GM23338 (cell line): Measurements from ENCODE around the gene INHBB. TPM values are rescaled to one million over a fixed set of nuclear protein-coding genes. Genes with fewer than 3 reads are reported as not detected.

Experiments
- ATAC-seq: fragments of 200-7000 bp; cut with Tn5 transposase; 3 replicates; pipeline ENCODE4 v1.9.1; 2020
- DNase-seq: peaks from one replicate; pipeline ENCODE4 v3.0.0-alpha.2; 2015; ENCODE audit warnings: low spot score
- H2AFZ ChIP-seq: fragments of 200-600 bp; sonication (generic); 2 replicates; pipeline ENCODE4 v1.8.0; 2016; ENCODE audit warnings: antibody characterized with exemption, mild to moderate bottlenecking, moderate library complexity
- H3F3A ChIP-seq: fragments of 200-600 bp; sonication (generic); replicated peaks from 2 replicates; pipeline ENCODE4 v1.8.0; 2017; ENCODE audit warnings: antibody characterized with exemption, mixed run types, low read depth
- H3K27ac ChIP-seq: fragments of 200-600 bp; sonication (generic); 2 replicates; pipeline ENCODE4 v1.6.1; 2016; ENCODE audit warnings: low read depth
- H3K27me3 ChIP-seq: fragments of 200-600 bp; sonication (generic); 2 replicates; pipeline ENCODE4 v1.8.0; 2016; ENCODE audit warnings: mild to moderate bottlenecking, mixed run types, moderate library complexity; ENCODE audit not compliant: insufficient read depth
- H3K36me3 ChIP-seq: fragments of 200-600 bp; sonication (generic); 2 replicates; pipeline ENCODE4 v1.8.0; 2016; ENCODE audit warnings: mild to moderate bottlenecking; ENCODE audit not compliant: insufficient read depth
- H3K4me1 ChIP-seq: fragments of 200-600 bp; sonication (generic); 2 replicates; pipeline ENCODE4 v1.8.0; 2016; ENCODE audit warnings: mild to moderate bottlenecking, moderate library complexity; ENCODE audit not compliant: insufficient read depth
- H3K4me2 ChIP-seq: fragments of 200-600 bp; sonication (generic); 2 replicates; pipeline ENCODE4 v1.7.1; 2017; ENCODE audit warnings: mixed run types
- H3K4me3 ChIP-seq: fragments of 200-600 bp; sonication (generic); 2 replicates; pipeline ENCODE4 v1.6.1; 2016; ENCODE audit warnings: mixed run types
- H3K79me2 ChIP-seq: fragments of 200-600 bp; sonication (generic); replicated peaks from 2 replicates; pipeline ENCODE4 v1.8.0; 2017; ENCODE audit warnings: mild to moderate bottlenecking; ENCODE audit not compliant: insufficient read depth
- H3K9me2 ChIP-seq: fragments of 200-600 bp; sonication (generic); 2 replicates; pipeline ENCODE4 v1.8.0; 2017; ENCODE audit not compliant: insufficient read depth
- H4K20me1 ChIP-seq: fragments of 200-600 bp; sonication (generic); replicated peaks from 2 replicates; pipeline ENCODE4 v1.8.0; 2017; ENCODE audit warnings: mild to moderate bottlenecking; ENCODE audit not compliant: insufficient read depth
- H3K27ac Mint-ChIP-seq: 2 replicates; pipeline ENCODE4 v1.8.0; 2020; ENCODE audit warnings: inconsistent platforms, mild to moderate bottlenecking, moderate library complexity, mixed read lengths
- H3K27me3 Mint-ChIP-seq: 3 replicates; pipeline ENCODE4 v1.8.0; 2022; ENCODE audit warnings: low read depth, mild to moderate bottlenecking, moderate library complexity, mixed read lengths, inconsistent platforms; ENCODE audit not compliant: insufficient read depth, poor library complexity
- H3K36me3 Mint-ChIP-seq: 3 replicates; pipeline ENCODE4 v1.8.0; 2021; ENCODE audit warnings: low read depth, mild to moderate bottlenecking, inconsistent platforms, moderate library complexity, mixed read lengths
- H3K4me1 Mint-ChIP-seq: 3 replicates; pipeline ENCODE4 v1.8.0; 2020; ENCODE audit warnings: mild to moderate bottlenecking, inconsistent platforms, mixed read lengths
- H3K4me3 Mint-ChIP-seq: 3 replicates; pipeline ENCODE4 v1.8.0; 2021; ENCODE audit warnings: moderate library complexity, mild to moderate bottlenecking, inconsistent platforms, mixed read lengths
- H3K9me3 Mint-ChIP-seq: 3 replicates; pipeline ENCODE4 v1.8.0; 2020; ENCODE audit warnings: moderate library complexity, mild to moderate bottlenecking, inconsistent platforms, mixed read lengths
- EZH2 ChIP-seq: fragments of 200-600 bp; sonication (generic); IDR thresholded peaks from one replicate; pipeline ENCODE4 v1.8.0; 2017; ENCODE audit warnings: antibody characterized with exemption, mild to moderate bottlenecking, low read depth; ENCODE audit not compliant: unreplicated experiment
- EZH2phosphoT487 ChIP-seq: fragments of 200-600 bp; sonication (generic); IDR thresholded peaks from one replicate; pipeline ENCODE4 v1.8.1; 2018; ENCODE audit warnings: antibody characterized with exemption; ENCODE audit not compliant: unreplicated experiment
- STAT1 ChIP-seq: IDR thresholded peaks from one replicate; pipeline ENCODE4 v1.6.1; 2016; ENCODE audit warnings: antibody characterized with exemption; ENCODE audit not compliant: unreplicated experiment
- polyA plus RNA-seq: library from polyadenylated mRNA; unstranded; fragments of >200 nt; fragmentation: Nextera tagmentation; extraction: Ambion mirVana; gene quantifications from 2 replicates; pipeline ENCODE4 v1.2.1, GENCODE V29; 2016
- total RNA-seq: library from RNA; depleted of rRNA; stranded (reverse); fragments of >200 nt; shearing (Covaris generic); gene quantifications from 2 replicates; pipeline ENCODE4 v1.2.3, GENCODE V29; 2014
- TF ChIP-seq, protein P1 (sequence below): fragments of 250-450 bp; sonication (Bioruptor Pico); IDR thresholded peaks from 2 replicates; pipeline ENCODE4 v1.5.0; 2020; ENCODE audit warnings: mild to moderate bottlenecking, moderate library complexity
- TF ChIP-seq, protein P2 (sequence below), 2 experiments: fragments of 200-600 bp in 1 of 2; sonication (generic) in 1 of 2; conservative IDR thresholded peaks; 2 replicates each; pipeline versions ENCODE4 v1.5.1 to v1.6.1; 2016 to 2017; ENCODE audit warnings: antibody characterized with exemption in 2 of 2, low read depth in 2 of 2, mild to moderate bottlenecking in 2 of 2, moderate library complexity in 1 of 2

Gene INHBB
- total and polyA plus RNA-seq, 2 experiments from 2014 or later = 0.21 TPM; not detected in 1

DNA sequence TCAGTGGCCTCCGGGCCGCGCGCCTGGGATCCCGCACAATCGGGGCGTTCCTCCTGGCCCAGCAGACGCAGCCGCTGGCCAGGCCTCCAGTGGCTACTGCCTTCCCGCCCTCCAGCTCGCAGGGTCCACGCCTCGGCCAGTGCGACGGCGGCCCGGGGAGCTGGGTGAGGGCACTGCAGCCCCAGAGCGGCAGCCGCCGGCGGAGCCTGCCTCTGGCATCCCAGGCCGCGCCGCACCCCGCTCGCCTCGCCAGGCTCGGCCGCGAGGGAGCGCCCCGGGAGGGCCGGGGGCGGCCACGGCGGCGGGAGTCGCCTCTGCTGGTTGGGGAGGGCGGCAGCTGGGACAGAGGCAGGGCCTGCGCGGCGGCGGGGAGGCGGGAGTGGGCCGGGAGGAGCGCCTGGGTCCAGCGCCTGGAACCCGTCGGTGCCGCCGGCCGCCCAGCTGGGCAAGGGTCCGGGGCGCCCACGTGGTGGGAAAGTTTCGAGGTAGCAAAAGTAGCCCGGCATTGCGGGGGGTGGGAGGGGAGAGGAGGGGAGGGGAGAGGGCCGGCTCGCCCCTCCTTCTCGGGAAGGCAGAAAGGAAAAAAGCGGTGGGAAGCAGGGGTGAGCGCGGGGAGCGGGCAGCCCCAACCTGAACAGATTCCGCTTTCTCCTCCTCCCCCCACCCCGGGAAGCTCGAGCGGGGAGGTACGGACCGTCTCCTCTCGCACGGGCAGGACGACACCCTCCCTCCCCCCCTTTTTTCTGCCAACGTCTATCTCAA lies 1.5 kb upstream of the INHBB start:
- H3K9me3 Mint-ChIP-seq = no peaks in the 10 kb centered on the region; the same call in 2 of the 3 replicates
- Histone ChIP-seq H3K27me3 (peaks cover 83% of the 10 kb centered on the region), H3K79me2 (no peaks in the 10 kb centered on the region), H3K4me1 (peaks cover 25% of the 10 kb centered on the region), H3K27ac (no peak overlapping the region), H3K9me2 (no peaks in the 10 kb centered on the region), H3K4me3 (peak overlapping the region; percentile 52), H3F3A (peaks cover 8% of the 10 kb centered on the region; the same call in 1 of the 2 replicates), H4K20me1 (0 out of 2 replicates have a peak, but pooled peaks cover 8% of the 10 kb centered on the region), H3K4me2 (peak overlapping the region; percentile 76), H3K36me3 (no peaks in the 10 kb centered on the region), H2AFZ (peak overlapping the region; percentile 86)
- H3K27me3 Mint-ChIP-seq = peaks cover 68% of the 10 kb centered on the region
- peak; percentile 1; the same call in 1 of the 3 replicates for ATAC-seq
- peaks cover 28% of the 10 kb centered on the region for H3K4me1 Mint-ChIP-seq
- no peaks in the 10 kb centered on the region for H3K36me3 Mint-ChIP-seq
- peak; percentile 7 for TF ChIP-seq EZH2
- TF ChIP-seq, protein P1, sequence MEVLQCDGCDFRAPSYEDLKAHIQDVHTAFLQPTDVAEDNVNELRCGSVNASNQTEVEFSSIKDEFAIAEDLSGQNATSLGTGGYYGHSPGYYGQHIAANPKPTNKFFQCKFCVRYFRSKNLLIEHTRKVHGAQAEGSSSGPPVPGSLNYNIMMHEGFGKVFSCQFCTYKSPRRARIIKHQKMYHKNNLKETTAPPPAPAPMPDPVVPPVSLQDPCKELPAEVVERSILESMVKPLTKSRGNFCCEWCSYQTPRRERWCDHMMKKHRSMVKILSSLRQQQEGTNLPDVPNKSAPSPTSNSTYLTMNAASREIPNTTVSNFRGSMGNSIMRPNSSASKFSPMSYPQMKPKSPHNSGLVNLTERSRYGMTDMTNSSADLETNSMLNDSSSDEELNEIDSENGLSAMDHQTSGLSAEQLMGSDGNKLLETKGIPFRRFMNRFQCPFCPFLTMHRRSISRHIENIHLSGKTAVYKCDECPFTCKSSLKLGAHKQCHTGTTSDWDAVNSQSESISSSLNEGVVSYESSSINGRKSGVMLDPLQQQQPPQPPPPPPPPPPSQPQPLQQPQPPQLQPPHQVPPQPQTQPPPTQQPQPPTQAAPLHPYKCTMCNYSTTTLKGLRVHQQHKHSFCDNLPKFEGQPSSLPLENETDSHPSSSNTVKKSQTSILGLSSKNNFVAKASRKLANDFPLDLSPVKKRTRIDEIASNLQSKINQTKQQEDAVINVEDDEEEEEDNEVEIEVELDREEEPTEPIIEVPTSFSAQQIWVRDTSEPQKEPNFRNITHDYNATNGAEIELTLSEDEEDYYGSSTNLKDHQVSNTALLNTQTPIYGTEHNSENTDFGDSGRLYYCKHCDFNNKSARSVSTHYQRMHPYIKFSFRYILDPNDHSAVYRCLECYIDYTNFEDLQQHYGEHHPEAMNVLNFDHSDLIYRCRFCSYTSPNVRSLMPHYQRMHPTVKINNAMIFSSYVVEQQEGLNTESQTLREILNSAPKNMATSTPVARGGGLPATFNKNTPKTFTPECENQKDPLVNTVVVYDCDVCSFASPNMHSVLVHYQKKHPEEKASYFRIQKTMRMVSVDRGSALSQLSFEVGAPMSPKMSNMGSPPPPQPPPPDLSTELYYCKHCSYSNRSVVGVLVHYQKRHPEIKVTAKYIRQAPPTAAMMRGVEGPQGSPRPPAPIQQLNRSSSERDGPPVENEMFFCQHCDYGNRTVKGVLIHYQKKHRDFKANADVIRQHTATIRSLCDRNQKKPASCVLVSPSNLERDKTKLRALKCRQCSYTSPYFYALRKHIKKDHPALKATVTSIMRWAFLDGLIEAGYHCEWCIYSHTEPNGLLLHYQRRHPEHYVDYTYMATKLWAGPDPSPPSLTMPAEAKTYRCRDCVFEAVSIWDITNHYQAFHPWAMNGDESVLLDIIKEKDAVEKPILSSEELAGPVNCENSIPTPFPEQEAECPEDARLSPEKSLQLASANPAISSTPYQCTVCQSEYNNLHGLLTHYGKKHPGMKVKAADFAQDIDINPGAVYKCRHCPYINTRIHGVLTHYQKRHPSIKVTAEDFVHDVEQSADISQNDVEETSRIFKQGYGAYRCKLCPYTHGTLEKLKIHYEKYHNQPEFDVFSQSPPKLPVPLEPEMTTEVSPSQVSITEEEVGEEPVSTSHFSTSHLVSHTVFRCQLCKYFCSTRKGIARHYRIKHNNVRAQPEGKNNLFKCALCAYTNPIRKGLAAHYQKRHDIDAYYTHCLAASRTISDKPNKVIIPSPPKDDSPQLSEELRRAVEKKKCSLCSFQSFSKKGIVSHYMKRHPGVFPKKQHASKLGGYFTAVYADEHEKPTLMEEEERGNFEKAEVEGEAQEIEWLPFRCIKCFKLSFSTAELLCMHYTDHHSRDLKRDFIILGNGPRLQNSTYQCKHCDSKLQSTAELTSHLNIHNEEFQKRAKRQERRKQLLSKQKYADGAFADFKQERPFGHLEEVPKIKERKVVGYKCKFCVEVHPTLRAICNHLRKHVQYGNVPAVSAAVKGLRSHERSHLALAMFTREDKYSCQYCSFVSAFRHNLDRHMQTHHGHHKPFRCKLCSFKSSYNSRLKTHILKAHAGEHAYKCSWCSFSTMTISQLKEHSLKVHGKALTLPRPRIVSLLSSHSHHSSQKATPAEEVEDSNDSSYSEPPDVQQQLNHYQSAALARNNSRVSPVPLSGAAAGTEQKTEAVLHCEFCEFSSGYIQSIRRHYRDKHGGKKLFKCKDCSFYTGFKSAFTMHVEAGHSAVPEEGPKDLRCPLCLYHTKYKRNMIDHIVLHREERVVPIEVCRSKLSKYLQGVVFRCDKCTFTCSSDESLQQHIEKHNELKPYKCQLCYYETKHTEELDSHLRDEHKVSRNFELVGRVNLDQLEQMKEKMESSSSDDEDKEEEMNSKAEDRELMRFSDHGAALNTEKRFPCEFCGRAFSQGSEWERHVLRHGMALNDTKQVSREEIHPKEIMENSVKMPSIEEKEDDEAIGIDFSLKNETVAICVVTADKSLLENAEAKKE (CRISPR knock-in tag) = no peak
- peak; percentile 40 for DNase-seq
- H3K27ac Mint-ChIP-seq = no peak overlapping the region
- H3K4me3 Mint-ChIP-seq = no peak overlapping the region

DNA sequence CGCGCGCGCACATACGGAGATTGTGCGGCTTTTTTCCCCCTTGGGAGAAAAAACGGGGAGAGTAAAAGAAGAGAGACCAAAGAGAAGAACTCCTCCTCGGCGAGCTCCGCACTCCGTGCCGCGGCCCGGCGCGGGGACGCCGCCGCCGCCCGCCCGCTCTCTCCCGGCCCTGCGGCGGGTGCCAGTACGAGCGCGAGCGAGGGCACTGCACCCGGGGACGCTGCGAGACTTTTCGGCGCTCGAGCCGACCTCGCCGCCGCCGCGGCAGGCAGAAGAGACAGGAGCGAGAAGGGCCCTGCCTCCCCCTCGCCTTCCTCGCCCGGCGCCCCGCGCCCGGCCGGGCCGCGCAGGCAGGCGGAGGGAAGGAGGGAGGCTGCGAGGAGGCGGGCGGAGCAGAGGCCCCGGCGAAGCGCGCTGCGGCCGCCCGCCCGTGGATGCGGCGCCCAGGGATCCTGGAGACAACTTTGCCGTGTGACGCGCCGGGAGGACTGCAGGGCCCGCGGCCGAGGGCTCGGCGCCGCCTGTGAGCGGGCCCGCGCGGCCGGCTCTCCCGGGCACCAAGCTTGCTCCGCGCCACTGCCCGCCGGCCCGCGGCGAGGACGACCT lies 857 bp upstream of the INHBB start:
- Mint-ChIP-seq H3K27me3 (peaks cover 73% of the 10 kb centered on the region), H3K4me3 (no peak overlapping the region)

More for the DNA sequence above, 857 bp upstream of the INHBB start:
- ATAC-seq = no peak
- Histone ChIP-seq H4K20me1 (0 out of 2 replicates have a peak, but pooled peaks cover 8% of the 10 kb centered on the region), H3K27ac (no peak overlapping the region), H3K27me3 (peaks cover 89% of the 10 kb centered on the region), H3K4me3 (peak overlapping the region; percentile 52), H3K36me3 (no peaks in the 10 kb centered on the region), H3K4me1 (peaks cover 29% of the 10 kb centered on the region), H2AFZ (peak overlapping the region; percentile 86), H3K4me2 (peak overlapping the region; percentile 76), H3F3A (peaks cover 8% of the 10 kb centered on the region; the same call in 1 of the 2 replicates), H3K9me2 (no peaks in the 10 kb centered on the region), H3K79me2 (no peaks in the 10 kb centered on the region)
- Mint-ChIP-seq H3K27ac (no peak overlapping the region), H3K9me3 (no peaks in the 10 kb centered on the region; the same call in 2 of the 3 replicates), H3K4me1 (peaks cover 34% of the 10 kb centered on the region), H3K36me3 (no peaks in the 10 kb centered on the region)
- peak; percentile 40 for DNase-seq
- TF ChIP-seq STAT1 (no peak), EZH2 (peak; percentile 93), EZH2phosphoT487 (peak; percentile 99)
- TF ChIP-seq, protein P2, sequence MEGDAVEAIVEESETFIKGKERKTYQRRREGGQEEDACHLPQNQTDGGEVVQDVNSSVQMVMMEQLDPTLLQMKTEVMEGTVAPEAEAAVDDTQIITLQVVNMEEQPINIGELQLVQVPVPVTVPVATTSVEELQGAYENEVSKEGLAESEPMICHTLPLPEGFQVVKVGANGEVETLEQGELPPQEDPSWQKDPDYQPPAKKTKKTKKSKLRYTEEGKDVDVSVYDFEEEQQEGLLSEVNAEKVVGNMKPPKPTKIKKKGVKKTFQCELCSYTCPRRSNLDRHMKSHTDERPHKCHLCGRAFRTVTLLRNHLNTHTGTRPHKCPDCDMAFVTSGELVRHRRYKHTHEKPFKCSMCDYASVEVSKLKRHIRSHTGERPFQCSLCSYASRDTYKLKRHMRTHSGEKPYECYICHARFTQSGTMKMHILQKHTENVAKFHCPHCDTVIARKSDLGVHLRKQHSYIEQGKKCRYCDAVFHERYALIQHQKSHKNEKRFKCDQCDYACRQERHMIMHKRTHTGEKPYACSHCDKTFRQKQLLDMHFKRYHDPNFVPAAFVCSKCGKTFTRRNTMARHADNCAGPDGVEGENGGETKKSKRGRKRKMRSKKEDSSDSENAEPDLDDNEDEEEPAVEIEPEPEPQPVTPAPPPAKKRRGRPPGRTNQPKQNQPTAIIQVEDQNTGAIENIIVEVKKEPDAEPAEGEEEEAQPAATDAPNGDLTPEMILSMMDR (conservative IDR thresholded peaks at IDR 0.05; ENCODE audit: low read depth in 2 of 2) = no peak
